GM21737 (cell line): ENCODE results near the gene MTMR6.
"Not testable (repeated sequence)": the region's sequence is repeated elsewhere in the genome, so short reads cannot be mapped to it uniquely, and the experiment has no call there.

Experiments
- ATAC-seq: cut with Tn5 transposase; IDR thresholded peaks from one replicate; pipeline ENCODE4 v1.9.1; 2021; ENCODE audit warnings: mild to moderate bottlenecking, moderate library complexity; ENCODE audit not compliant: unreplicated experiment

MTMR6 gene

DNA sequence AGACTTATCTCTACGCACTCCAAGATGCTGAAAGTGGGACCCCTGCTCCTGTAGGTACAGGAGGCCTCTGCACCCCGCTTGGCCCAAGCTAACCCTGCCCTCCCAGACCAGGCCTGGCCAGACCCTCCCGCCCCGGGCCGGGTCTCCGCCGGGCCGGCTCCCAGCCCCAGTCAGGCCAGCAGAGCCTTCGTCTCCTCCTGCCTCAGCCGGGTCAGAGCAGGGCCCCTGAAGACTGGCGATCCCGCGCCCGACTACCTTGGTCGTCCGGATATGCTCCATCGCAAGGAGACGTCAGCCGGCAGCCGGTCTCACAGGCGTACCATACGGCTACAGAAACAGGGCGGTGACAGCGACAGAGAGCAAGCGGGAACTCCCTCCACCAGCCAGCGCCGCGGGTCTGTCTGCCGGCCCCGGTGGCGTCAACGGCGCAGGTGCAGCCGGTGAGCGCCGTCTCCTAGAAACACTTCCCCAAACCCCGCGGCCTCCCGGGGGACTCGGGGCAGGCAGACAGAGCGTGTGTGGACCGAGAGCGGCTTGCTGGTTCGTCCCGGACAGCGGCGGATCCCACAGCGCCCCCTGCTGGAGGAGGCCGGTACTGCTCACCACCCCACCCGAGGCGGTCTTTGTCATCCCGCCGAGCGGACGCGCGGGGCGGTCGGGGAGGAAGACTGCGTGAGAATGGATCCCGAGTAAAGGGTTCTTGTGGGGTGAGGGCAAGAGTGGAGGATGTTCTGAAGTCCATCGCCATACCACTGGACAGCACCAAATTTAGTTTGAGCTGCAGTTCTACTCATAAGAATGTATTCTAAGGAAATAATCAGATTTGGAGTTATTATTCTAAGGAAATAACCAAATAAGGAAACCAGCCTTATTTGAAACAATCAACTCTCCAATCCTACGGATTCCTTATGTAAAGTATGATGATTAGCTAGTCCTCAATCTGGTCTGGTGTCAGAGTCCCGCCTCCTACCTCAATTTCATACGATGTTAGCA lies at the start of gene MTMR6:
MTMR6 (minus strand) TSS at position 520 of the 993 bp plus-strand sequence; CDS start at position 279, 241 bp downstream.
- peak; percentile 98 for ATAC-seq

DNA sequence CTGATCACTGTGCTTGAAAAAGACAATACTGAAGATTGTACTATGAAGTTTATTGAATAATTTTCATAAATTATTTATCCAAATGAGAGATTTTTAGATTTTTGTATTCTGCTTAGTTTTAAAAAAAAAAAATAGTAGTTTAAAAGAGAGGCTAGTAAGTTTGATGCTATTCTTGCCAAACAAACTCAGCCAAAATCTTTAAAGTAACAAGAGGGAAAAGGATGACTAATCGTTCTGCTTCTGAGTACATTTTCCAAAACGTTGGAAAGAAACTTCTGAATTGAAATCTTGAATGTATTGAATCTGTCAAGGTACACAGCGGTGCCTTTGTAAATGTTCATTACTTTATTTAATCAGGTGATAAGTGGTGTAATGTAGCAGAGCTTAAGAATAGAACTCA lies 48.6 kb upstream of the MTMR6 start:
- ATAC-seq: no peak

DNA sequence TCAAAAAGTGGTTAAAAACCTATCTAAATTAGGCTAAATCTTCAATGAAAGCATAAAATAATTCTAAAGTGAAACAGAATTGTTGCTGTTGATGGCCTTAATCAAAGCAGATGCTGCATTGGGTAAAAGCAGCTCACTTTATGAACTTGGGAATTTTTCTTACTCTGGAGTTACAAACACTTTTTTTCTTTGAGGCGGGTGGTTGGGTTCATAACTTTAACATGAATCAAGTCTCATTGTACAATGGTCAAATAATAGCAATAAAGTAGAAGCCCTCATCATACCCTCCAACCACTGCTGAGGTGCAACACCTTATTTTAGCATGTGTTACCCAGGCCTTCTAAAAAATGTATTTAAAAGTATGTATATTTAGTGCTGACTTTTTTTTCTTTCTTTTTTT lies 43.3 kb upstream of the MTMR6 start:
- no peak for ATAC-seq

DNA sequence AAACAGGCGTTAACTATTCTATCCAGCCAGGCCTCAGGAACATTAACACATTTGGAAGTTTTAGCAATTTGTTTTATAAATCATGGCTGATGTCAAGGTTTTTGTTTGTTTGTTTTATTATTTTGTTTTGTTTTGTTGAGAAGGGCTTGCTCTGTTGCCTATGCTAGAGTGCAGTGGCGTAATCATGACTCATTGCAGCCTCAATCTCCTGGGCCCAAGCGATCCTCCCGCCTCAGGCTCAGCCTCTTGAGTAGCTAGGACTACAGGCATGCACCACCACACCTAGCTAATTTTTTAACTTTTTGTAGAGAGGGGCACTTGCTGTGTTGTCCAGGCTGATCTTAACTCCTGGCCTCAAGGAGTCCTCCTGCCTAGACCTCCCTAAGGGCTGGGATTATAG lies 42.4 kb upstream of the MTMR6 start:
- no peak for ATAC-seq

DNA sequence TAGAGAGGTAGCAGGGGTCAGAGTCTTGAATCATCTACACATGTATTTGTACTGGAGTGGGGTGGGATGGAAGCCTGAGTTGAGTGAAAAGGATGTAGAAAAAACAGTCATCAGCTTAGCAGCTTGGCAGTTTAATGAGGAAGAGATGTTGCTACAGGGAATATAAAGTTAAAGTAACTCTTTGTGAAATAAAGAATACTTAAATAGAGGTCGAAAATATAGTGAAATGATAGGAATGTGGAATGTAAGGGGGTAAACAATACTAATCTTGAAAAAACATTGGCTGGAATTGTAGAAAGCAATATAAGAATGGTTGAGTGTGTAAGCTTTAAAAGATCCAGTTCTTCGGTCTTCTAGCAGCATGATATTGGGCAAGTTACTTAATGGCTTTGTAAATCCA lies 36.8 kb upstream of the MTMR6 start:
- ATAC-seq: no peak

DNA sequence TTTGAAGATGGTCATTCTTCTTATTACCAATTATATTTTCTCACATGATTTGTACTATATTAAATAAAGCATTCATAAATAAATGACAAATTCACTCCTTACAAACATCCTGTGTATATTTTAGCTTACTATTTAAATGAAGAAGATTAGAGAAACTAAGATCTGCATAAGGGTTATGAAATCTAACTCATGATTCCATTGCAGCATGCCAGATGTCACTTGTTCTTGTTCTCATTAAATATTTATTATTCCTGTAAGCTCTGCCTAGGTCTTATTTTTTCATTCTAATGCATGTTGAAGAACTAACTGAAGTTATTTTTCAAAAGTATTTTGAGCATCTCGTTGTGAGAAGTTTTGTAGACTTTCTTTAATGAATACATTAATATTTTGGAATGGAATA lies 32.5 kb upstream of the MTMR6 start:
- no peak for ATAC-seq

DNA sequence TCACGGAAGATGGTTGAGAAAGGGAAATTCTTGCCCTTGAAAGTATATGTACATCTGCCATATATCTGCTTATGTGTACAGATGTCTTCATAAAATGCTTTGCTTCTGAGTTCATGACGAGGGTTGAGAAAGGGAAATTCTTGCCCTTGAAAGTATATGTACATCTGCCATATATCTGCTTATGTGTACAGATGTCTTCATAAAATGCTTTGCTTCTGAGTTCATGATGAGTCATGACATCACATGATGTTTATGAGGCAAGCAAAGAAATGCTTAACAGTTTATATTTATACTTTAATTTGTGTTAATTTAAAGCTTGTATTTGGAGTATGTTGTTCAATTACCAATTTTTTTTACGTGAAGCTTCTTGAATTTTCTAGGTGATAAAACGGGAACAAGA lies 31.7 kb upstream of the MTMR6 start:
- not testable (repeated sequence) for ATAC-seq

DNA sequence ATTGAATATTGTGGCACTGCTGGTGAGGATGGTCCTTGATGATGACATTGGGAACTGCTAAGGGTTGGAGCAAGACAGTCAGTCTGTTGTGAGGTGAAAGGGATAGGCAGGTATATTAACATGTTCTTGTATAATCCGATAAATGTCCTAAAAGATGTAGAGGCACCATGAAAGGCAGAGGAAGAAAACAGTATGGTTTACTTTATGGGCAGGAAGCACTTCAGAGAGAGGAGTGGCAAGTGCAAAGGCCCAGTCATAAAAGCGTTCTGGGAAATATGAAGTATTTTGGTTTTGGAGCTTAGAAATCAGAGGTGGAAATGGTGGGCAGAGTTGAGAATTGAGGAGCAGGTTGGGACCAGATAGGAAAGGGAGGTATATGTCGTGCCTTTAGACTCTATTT lies 23.6 kb upstream of the MTMR6 start:
- no peak for ATAC-seq

DNA sequence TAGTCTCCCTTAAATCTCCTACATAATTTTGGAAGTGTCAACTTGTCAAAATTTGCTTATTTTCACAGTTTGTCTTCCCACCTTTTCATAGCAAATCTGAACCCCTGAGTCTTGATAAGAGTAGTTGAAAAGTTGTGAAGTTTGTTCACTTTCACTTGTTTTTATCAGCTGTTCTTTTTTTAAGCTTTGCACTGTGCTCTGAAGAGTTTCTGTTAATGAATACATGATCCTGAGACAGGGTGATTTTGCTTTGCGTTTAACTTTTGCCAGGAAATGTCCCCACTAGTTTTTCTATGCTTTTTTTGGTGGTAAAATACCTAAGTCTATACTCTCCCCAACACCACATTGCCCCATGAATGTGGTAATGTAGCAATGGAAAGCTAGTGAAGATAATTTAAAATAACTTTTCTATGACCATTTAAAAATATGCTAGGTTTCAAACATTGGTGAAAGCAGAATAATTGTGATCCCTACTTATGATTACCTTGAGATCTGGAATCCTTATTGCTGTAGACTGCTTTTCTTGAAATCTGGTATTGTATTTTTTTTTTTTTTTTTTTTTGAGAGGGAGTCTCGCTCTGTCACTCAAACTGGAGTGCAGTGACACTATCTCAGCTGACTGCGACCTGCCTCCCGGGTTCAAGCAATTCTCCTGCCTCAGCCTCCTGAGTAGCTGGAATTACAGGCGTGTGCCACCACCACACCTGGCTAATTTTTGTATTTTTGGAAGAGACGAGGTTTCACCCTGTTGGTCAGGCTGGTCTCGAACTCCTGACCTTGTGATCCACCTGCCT lies 19.6 kb upstream of the MTMR6 start:
- ATAC-seq: no peak

DNA sequence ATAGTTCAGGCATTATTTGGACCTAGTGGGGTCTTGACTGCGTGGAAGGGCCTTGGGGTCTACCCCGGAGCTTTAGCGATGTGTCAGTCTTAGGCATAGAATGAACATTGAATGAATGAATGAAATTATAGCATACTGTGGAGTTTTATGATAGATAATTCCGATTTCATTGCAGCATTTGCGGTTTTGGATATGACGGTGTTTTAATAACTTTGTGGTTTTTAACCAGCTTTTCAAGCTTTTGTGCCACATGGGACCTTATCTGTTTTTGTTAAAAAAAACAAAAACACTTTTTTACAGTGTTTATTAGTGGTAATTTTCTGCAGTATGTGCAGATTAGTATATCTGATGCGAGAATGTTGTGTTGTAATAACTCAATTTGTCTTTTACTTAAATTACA lies 14.8 kb upstream of the MTMR6 start:
- ATAC-seq: no peak

DNA sequence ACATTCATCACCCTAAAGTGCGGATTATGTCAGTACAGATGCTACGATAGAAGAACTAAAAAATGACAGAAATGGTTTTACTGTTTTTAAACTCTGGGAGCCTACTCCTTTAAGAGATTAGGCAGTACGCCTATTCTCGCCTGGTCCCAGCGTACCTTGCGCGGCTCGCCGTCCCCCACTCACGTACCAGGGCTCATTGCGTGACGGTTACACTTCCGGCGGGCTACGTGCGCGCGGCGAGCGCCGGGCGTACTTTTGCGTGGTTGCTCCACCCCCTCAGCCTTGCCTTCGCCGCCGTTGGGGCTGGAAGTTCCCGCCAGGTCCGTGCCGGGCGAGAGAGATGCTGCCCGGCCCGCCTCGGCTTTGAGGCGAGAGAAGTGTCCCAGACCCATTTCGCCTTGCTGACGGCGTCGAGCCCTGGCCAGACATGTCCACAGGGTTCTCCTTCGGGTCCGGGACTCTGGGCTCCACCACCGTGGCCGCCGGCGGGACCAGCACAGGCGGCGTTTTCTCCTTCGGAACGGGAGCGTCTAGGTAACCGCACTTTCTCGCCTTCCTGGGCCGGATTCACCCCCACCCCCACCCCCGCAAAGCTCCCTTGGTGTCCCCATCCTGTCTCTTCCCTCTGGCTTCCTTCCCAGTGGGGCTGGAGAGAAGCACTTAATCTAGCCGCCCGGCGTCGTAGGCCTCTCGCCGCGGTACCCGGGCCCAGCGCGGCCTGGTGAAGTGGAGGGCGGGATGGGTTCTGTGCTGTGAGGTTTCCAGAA lies 14.2 kb upstream of the MTMR6 start, which contains the start of gene NUP58:
NUP58 (plus strand) TSS at position 279 of the 767 bp plus-strand sequence; CDS start at position 428, 149 bp downstream.
- ATAC-seq: peak; percentile 99

DNA sequence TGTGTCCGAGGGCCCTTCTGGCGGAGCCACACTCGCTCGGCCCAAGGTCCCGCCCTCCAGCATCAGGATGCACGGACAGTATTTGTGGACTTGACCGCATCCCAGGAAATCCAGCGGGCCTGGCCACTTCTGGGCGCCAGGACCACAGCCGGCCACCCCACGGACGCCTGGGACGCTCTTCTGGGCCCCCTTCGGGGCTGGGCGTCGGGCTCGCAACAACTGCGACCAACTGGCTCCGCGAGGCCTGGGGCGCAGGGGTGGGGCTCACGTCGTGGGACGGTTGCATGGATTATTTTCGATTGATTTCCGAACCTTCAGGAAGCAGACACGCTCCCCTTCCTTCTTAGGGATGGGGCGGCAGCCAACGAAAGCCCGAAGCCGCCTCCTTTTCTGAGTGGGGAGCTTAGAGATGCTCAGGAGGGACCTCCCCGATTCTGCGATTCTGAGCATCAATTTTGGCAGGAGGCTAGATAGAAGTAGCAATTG lies 13.6 kb upstream of the MTMR6 start:
- ATAC-seq: peak; percentile 4

DNA sequence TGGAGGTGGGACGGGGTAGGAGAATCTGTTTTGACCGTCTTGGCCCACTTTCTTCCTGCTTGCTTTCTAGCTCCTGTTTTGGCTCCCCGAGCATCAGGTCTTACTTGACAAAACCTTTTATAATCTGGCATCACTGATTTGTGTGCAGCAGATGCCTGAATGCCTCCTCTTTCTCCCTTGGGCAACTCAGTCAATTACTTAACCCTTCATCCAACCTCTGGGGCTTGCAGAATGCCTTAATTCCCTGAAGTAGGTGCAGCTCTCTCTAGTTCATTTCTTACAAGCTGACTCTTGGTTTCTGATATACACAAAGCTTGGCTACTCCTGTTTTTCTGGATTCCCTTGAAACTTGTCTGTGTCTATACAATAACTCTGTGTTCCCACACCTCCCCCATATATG lies 8.4 kb upstream of the MTMR6 start:
- no peak for ATAC-seq

DNA sequence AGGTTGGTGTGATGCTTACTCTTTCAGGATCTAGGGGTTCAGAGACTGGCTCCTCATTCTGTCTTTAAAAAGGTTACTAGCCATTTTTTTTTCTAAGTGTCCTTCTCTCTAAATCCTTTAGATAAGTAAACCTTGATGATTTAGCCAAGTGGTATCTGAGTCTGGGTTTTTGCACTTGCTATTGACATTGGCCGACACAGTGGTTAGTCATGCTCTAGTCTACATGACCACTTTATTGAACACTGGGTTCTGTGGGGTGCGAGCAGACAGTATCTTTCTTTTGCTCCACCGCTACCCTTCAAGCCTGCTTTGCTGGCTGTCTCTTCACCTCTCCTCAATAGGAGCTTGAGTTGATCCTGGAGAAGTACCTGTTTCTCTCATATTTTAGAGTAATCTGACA lies 7.9 kb upstream of the MTMR6 start:
- no peak for ATAC-seq

DNA sequence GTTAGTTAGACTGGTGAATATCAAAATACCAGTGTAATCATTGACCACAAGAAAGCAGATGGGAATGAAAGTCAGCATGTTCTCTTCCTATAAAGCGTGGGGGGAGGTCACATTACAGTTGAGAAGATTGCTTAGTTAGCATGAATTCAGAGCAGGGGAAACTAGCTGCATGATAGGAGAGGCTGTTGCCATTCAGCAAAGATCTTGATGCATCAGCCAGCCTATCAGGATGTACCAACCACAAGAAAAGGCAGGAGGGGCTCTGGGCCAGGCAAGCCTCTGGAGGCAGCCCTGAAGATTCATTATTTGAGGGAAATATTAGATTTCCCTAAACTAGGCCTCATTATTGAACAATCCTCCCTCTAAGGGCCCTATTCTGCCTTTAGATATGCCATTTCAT lies 5.0 kb upstream of the MTMR6 start:
- no peak for ATAC-seq

DNA sequence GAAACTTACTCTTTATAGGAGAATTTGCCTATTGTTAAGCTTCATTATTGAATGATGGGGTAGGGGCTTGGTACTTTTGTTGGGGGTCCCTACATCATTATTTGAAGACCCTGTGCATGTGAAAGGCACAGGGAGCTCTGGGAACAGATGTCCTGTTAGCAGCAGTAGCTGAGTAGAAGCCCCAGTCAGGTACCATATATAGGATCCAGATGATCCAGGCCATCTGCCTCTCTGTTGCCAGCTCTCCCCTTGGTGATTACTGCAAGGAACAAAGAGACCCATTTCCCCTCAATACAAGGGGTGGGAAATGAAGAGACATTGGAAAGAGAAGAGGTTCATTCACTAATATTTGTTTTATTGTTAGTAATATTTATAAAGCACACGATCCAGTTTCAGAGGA lies 4.4 kb upstream of the MTMR6 start:
- no peak for ATAC-seq

DNA sequence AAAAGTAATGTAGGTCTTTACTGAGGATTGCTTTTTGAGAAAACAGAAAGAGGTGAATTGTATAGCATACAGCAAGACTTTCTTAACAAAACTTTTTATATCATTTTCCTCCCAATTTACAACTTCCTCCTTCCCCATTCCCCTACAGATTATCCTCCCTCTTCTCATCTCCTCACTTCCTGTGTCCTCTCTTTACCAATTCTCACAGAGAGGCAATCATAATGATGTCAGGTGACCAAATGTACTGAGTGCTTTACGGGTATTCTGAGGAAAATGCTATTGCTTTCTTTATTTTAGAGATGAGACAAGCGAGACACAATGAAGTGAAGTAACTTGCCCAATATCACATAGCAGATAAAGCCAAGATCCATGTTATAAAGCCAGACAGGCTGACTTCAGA lies 1.7 kb upstream of the MTMR6 start:
- no peak for ATAC-seq

DNA sequence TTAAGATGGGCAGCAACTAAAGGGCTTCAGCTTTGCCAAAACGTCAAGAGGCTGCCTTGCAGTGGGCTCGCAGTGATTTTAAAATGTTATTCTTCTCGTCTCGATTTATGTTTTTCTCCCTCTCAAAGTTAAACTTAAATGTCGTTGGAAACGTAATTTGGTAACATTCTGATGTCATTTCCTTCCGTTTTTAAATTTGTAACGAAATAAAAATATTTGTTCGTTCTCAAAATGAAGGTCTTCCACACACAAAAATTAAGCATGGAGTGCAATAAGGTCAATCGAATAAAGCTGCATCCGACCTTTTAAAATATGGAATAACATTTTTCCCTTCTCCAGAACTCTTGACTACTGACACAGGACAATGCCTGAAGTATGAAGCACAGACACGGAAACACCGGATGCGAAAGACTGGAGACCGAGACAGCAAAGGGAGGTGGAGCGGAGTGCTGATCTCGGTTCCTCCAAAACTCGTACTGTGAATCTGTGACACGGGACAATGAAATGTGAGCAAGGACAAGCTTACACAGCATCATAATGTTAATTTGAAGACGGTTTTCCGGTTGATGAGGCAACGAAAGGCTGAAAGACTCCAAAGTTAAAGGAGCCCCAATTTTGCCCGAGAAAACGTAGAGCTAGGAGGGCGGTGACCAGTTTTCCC lies 850 bp downstream of the MTMR6 start:
- ATAC-seq: peak; percentile 21

DNA sequence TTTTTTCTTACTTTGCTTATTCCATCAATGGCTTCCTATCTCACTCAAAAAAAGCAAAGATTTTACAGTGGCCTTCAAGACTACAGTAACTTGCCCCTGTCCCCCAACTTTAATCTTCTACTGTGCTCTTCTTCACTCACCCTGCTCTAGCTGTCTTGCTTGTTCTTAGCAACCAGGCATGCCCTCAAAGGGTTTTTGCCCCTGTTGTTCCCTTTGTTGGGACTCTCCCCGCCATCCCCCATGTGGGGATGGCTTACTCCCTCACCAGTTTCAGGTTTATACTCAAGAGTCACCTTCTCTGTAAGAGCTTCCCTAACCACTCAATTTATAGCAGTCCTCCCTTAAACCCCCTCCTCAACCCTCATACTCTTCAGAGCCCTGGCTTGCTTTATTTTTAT lies 5.4 kb downstream of the MTMR6 start:
- ATAC-seq: peak; percentile 29

DNA sequence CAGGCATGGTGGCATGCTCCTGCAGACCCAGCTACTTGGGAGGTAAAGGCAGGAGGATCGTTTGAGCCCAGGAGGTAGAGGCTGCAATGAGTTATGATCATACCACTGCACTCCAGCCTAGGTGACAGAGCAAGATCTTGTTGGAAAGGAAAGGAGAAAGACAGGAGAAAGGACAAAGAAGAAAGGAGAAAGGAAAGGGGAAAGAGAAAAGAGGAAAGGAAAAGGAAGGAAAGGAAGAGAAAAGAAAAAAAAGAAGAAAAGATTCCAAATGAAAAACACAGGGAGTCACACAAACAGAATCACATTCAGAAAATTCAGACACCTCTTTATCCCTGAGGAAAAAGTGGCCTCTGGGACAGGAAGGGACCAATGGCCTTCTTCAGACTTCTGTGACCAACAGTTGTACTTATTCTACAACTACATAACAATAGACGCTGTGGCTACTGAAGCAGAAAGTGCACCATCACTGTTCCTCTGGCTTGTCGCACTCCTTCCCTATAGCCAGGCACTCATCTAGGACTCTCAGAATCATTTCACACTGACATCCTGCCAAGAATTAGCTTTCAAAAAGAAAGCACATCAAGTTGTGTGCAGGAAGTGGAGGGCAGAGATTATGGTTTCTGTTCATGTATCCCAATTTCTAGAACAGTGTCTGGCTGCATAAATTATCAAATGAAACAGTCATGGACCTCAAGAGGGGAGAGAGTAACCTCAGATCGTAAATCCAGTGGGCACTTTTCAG lies 5.9 kb downstream of the MTMR6 start:
- ATAC-seq: peak; percentile 72
